Stomach (tissue), 4 donors: ENCODE data around the gene P2RX1.

Source experiments
- POLR2A ChIP-seq, 4 donors: fragments of 450-650 bp; IDR thresholded peaks; one replicate each; pipeline ENCODE4 v1.6.1; 2016; ENCODE audit warnings: antibody characterized with exemption in 4 of 4, control low read depth in 2 of 4, mild to moderate bottlenecking in 1 of 4, moderate library complexity in 1 of 4
- POLR2AphosphoS5 ChIP-seq, 3 donors: sonication (generic); formaldehyde crosslinking; IDR thresholded peaks; one replicate each; pipeline ENCODE4 v1.6.1; 2016; ENCODE audit warnings: antibody characterized with exemption in 3 of 3
- TF ChIP-seq, protein P1 (sequence below), 7 experiments: fragments of 450-650 bp in 4 of 7; fragments of 200-600 bp in 3 of 7; sonication (generic) in 3 of 7; IDR thresholded peaks; one replicate each; pipeline ENCODE4 v1.5.1; 2016 to 2019; ENCODE audit warnings: antibody characterized with exemption in 7 of 7, control low read depth in 2 of 7, mild to moderate bottlenecking in 1 of 7

DNA sequence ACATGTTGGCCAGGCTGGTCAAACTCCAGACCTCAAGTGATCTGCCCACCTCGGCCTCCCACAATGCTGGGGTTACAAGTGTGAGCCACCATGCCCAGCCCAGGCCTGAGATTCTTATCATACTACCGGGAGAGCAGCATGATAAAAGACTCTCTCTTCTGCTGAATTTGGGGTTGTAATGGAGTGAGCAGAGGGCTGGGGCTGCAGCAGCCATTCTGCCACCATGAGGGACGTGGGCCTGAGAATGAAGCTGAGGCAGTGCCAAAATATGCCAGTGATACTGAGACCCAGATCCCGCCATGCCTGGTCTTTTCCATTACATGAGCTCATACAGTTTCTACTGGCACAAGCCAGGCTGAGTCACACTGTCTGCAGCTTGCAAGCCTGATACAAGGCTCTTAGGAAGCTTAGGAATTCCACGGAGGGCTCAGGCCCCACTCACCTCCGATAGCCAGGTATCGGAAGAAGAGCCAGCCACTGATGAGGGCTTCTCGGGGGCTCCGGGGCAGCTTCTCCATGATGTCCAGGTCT is 19.6 kb upstream of the P2RX1 start:
- TF ChIP-seq, protein P1, sequence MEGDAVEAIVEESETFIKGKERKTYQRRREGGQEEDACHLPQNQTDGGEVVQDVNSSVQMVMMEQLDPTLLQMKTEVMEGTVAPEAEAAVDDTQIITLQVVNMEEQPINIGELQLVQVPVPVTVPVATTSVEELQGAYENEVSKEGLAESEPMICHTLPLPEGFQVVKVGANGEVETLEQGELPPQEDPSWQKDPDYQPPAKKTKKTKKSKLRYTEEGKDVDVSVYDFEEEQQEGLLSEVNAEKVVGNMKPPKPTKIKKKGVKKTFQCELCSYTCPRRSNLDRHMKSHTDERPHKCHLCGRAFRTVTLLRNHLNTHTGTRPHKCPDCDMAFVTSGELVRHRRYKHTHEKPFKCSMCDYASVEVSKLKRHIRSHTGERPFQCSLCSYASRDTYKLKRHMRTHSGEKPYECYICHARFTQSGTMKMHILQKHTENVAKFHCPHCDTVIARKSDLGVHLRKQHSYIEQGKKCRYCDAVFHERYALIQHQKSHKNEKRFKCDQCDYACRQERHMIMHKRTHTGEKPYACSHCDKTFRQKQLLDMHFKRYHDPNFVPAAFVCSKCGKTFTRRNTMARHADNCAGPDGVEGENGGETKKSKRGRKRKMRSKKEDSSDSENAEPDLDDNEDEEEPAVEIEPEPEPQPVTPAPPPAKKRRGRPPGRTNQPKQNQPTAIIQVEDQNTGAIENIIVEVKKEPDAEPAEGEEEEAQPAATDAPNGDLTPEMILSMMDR (IDR thresholded peaks at IDR 0.05): no peak
- TF ChIP-seq POLR2AphosphoS5 (IDR thresholded peaks at IDR 0.05) (no peak), POLR2A (IDR thresholded peaks at IDR 0.05) (no peak)
